Psoas muscle (tissue), 8 donors: ENCODE measurements around the gene DHX29. TPM values are rescaled to one million over a fixed set of nuclear protein-coding genes. Genes with fewer than 3 reads are reported as not detected.

Experiments
- ATAC-seq, 4 donors: fragments of 200-7000 bp; cut with Tn5 transposase; one replicate each; pipeline ENCODE4 v1.9.1; 2020; ENCODE audit warnings: moderate library complexity in 3 of 4, mild to moderate bottlenecking in 2 of 4
- DNase-seq, 2 donors: peaks; one replicate each; pipeline ENCODE4 v3.0.0-alpha.2; 2020
- H3K27ac ChIP-seq: fragments of 200-600 bp; one replicate; pipeline ENCODE4 v1.8.0; 2022
- H3K27me3 ChIP-seq, 3 donors: fragments of 200-600 bp in 1 of 3; one replicate each; pipeline versions ENCODE4 v1.6.1 to v1.8.0; 2013 to 2022; ENCODE audit warnings: low read length in 2 of 3, mild to moderate bottlenecking in 2 of 3, moderate library complexity in 1 of 3; ENCODE audit not compliant: insufficient read depth in 3 of 3
- H3K36me3 ChIP-seq, 2 donors: fragments of 200-600 bp in 1 of 2; one replicate each; pipeline versions ENCODE4 v1.6.1 to v1.8.0; 2013 to 2022; ENCODE audit warnings: low read depth in 1 of 2, mild to moderate bottlenecking in 1 of 2, moderate library complexity in 1 of 2; ENCODE audit not compliant: insufficient read depth in 1 of 2
- H3K4me1 ChIP-seq: fragments of 200-600 bp; one replicate; pipeline ENCODE4 v1.8.0; 2022
- H3K4me3 ChIP-seq: fragments of 200-600 bp; one replicate; pipeline ENCODE4 v1.8.0; 2022; ENCODE audit warnings: mild to moderate bottlenecking
- H3K9me3 ChIP-seq: fragments of 200-600 bp; one replicate; pipeline ENCODE4 v1.8.0; 2022
- CTCF ChIP-seq: fragments of 200-600 bp; IDR thresholded peaks from one replicate; pipeline ENCODE4 v1.8.0; 2022; ENCODE audit warnings: antibody characterized with exemption
- WGBS, 3 donors: extraction: QIAGEN DNeasy Blood & Tissue Kit; methylation state at CpG; one replicate each; pipeline versions ENCODE4 v1.1.6 to v1.1.7; 2013; 5-methylcytosine and 5-hydroxymethylcytosine counted together
- intact Hi-C, 2 donors: fragments of 100-400 bp; cut with DNase I; formaldehyde crosslinking; loops; one replicate each; pipeline versions ENCODE4 v1.11.0 to v1.14.2; 2022
- polyA plus RNA-seq, 3 donors: library from polyadenylated mRNA; stranded (reverse); fragments of 200-250 nt; gene quantifications; one replicate each; pipeline ENCODE4 v1.2.3, GENCODE V29; 2013
- total RNA-seq, 4 donors: library from RNA; stranded (reverse); fragmentation: NEBNext Ultra II Directional in 2 of 4; extraction: Animal tissue kit (Norgen Biotek cat#: 25700) in 2 of 4; gene quantifications; one replicate each; pipeline versions ENCODE4 v1.2.1 to v1.2.4, GENCODE V29; 2021 to 2023
- donor health status: healthy with polysubstance abuse.
- donor health status: DM: no; HTN: no; CAD: no; lungs with moderate emphysema.
- donor health status: Bipolar disorder and iron deficiency.
- donor health status: healthy.
- donor health status: DM: yes; HTN: yes; CAD: no.
- donor health status: DM: no; HTN: no; CAD: no.
- donor health status: DM: no; HTN: no; CAD: no.
- donor health status: DM: yes; HTN: yes; CAD: no.

DHX29 gene
- total and polyA plus RNA-seq, 7 donors = 16.1 to 47.7 (median 28.8) TPM

GRCh38 chr5:55304584-55304983 is 2.9 kb downstream of the DHX29 start:
- no peak overlapping the region for H3K4me3 ChIP-seq

DNA sequence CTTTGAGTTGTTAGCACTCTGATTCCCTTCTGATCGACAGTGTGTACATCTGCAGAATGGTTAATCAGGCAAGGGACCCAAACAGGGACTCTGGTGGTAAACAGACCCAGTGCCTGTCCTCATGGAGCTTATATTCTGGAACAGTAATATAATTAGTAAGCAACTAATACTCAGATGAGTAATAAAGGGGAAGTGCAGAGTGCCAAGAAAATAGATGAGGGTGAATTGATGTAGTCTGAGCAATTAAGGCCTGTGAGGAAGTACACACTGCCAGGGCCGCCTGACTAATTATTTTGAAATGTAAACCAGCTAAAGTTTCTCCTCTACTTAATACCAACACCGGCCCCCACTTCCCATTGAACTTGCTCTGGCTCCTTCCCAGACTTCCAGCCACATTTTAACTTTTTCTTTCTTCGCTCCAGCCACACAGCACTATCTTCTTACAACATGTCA is 4.2 kb downstream of the DHX29 start:
- H3K36me3 ChIP-seq = peaks cover 0 to 6% of the 10 kb centered on the region in 2 donors
- no peak for TF ChIP-seq CTCF
- DNase-seq = no peak
- H3K27me3 ChIP-seq = no peaks in the 10 kb centered on the region
- intact Hi-C loops = no loop called here
- peaks cover 30% of the 10 kb centered on the region for H3K4me1 ChIP-seq
- ATAC-seq = peak; percentile 18 to 58 (median 42)
- 58 to 77% (median 67%) methylated on average over 4 of the region's 4 CpGs for WGBS, 3 donors
- H3K27ac ChIP-seq = peak overlapping the region; percentile 39
- H3K9me3 ChIP-seq = peaks cover 8% of the 10 kb centered on the region
- H3K4me3 ChIP-seq = no peak overlapping the region

More at GRCh38 chr5:55304584-55304983, 2.9 kb downstream of the DHX29 start:
- intact Hi-C loops = no loop called here
- Histone ChIP-seq H3K27ac (no peak overlapping the region), H3K36me3 (peaks cover 0 to 3% of the 10 kb centered on the region in 2 donors), H3K27me3 (no peaks in the 10 kb centered on the region), H3K9me3 (peaks cover 8% of the 10 kb centered on the region), H3K4me1 (peaks cover 41% of the 10 kb centered on the region)
- DNase-seq = no peak
- TF ChIP-seq CTCF = no peak
- 92 to 94% (median 94%) methylated on average over 6 of the region's 6 CpGs for WGBS, 3 donors
- ATAC-seq = no peak

- intact Hi-C loops = no loop called here
- ATAC-seq (no peak), DNase-seq (no peak)
- H3K27ac ChIP-seq = no peak overlapping the region
- peaks cover 8% of the 10 kb centered on the region for H3K9me3 ChIP-seq
- no peaks in the 10 kb centered on the region for H3K27me3 ChIP-seq
- H3K36me3 ChIP-seq = peaks cover 0 to 27% of the 10 kb centered on the region in 2 donors
- no peak overlapping the region for H3K4me3 ChIP-seq
- 97 to 98% (median 98%) methylated on average over 2 of the region's 2 CpGs for WGBS, 3 donors
- H3K4me1 ChIP-seq = peaks cover 25% of the 10 kb centered on the region
- no peak for TF ChIP-seq CTCF
Measured at GRCh38 chr5:55300890-55301289, 6.6 kb downstream of the DHX29 start.

- WGBS, 3 donors = 96 to 100% (median 96%) methylated on average over 1 of the region's 1 CpG
- H3K4me1 ChIP-seq = no peaks in the 10 kb centered on the region
- no peak overlapping the region for H3K27ac ChIP-seq
- intact Hi-C loops = loop anchor here (5.0 kb wide), 2 partner anchors 33 to 38 kb away; no protein-coding TSS in a partner anchor
- no peaks in the 10 kb centered on the region for H3K27me3 ChIP-seq
- no peak for TF ChIP-seq CTCF
- no peak overlapping the region for H3K4me3 ChIP-seq
- DNase-seq (no peak), ATAC-seq (no peak)
- peaks cover 5 to 83% of the 10 kb centered on the region in 2 donors for H3K36me3 ChIP-seq
- H3K9me3 ChIP-seq = no peaks in the 10 kb centered on the region
Measured at GRCh38 chr5:55294935-55295334, 12.6 kb downstream of the DHX29 start.

- Histone ChIP-seq H3K4me1 (no peaks in the 10 kb centered on the region), H3K36me3 (peaks cover 7 to 100% of the 10 kb centered on the region in 2 donors), H3K27me3 (no peaks in the 10 kb centered on the region), H3K9me3 (no peaks in the 10 kb centered on the region), H3K4me3 (no peak overlapping the region), H3K27ac (no peak overlapping the region)
- intact Hi-C loops = no loop called here
- TF ChIP-seq CTCF = no peak
- DNase-seq (no peak), ATAC-seq (no peak)
- 82 to 94% (median 92%) methylated on average over 2 of the region's 2 CpGs for WGBS, 3 donors
Measured at GRCh38 chr5:55290991-55291390, 16.5 kb downstream of the DHX29 start.
